Thymus (tissue), 11 donors: ENCODE data around the gene NPFF. TPM values are rescaled to one million over a fixed set of nuclear protein-coding genes. Genes with fewer than 3 reads are reported as not detected.
A peak's percentile ranks its signal among the peaks of the same experiment; 100 is the strongest.

Source experiments
- DNase-seq, 9 donors: peaks; one replicate each; pipeline ENCODE4 v3.0.0-alpha.2; 2013; ENCODE audit warnings: low spot score in 9 of 9, low read depth in 6 of 9, missing footprints in 1 of 9
- H3K27ac ChIP-seq, 2 donors: one replicate each; pipeline ENCODE4 v1.5.1; 2013; ENCODE audit warnings: control low read depth in 1 of 2, low read depth in 1 of 2, low read length in 1 of 2, mild to moderate bottlenecking in 1 of 2, moderate library complexity in 1 of 2
- H3K27me3 ChIP-seq, 2 donors: one replicate each; pipeline ENCODE4 v1.5.1; 2013; ENCODE audit warnings: low read length in 1 of 2; ENCODE audit not compliant: control insufficient read depth in 2 of 2, insufficient read depth in 1 of 2
- H3K36me3 ChIP-seq, 2 donors: one replicate each; pipeline ENCODE4 v1.5.1; 2013; ENCODE audit warnings: low read length in 1 of 2, mild to moderate bottlenecking in 1 of 2, moderate library complexity in 1 of 2; ENCODE audit not compliant: control insufficient read depth in 2 of 2, insufficient read depth in 2 of 2
- H3K4me1 ChIP-seq, 2 donors: one replicate each; pipeline ENCODE4 v1.5.1; 2013; ENCODE audit warnings: low read length in 2 of 2; ENCODE audit not compliant: control insufficient read depth in 2 of 2, insufficient read depth in 2 of 2
- H3K4me3 ChIP-seq, 2 donors: one replicate each; pipeline ENCODE4 v1.5.1; 2013; ENCODE audit warnings: low read length in 2 of 2, control low read depth in 1 of 2, mild to moderate bottlenecking in 1 of 2
- H3K9me3 ChIP-seq, 2 donors: one replicate each; pipeline ENCODE4 v1.5.1; 2013; ENCODE audit warnings: low read length in 1 of 2, mild to moderate bottlenecking in 1 of 2; ENCODE audit not compliant: control insufficient read depth in 2 of 2, insufficient read depth in 1 of 2
- WGBS: extraction: QIAGEN DNeasy Blood & Tissue Kit; methylation state at CpG from one replicate; pipeline ENCODE4 v1.1.7; 2013; 5-methylcytosine and 5-hydroxymethylcytosine counted together
- polyA plus RNA-seq: library from polyadenylated mRNA; stranded (reverse); fragments of 200-250 nt; gene quantifications from one replicate; pipeline ENCODE4 v1.2.3, GENCODE V29; 2013
- total RNA-seq: library from RNA; stranded (reverse); fragments of 120-200 nt; gene quantifications from one replicate; pipeline ENCODE4 v1.2.4, GENCODE V29; 2013
- donor health status: healthy.

Gene NPFF
- total and polyA plus RNA-seq, 2 donors = 0.38 to 3.7 TPM

- Histone ChIP-seq H3K27me3 (no peaks in the 10 kb centered on the region), H3K36me3 (peaks cover 6 to 7% of the 10 kb centered on the region in 2 donors), H3K9me3 (no peaks in the 10 kb centered on the region), H3K4me3 (peak overlapping the region; percentile 65 to 67), H3K27ac (peak overlapping the region; percentile 46 to 82), H3K4me1 (peaks cover 14 to 30% of the 10 kb centered on the region in 2 donors)
- DNase-seq = peak in 1 of 9 donors; percentile 40
- WGBS = 77% methylated on average over 20 of the region's 20 CpGs
These were observed 15.1 kb downstream of the NPFF start for GRCh38 chr12:53492188-53492587.

GRCh38 chr12:53489242-53489864 is 17.9 kb downstream of the NPFF start:
- 96% methylated on average over 5 of the region's 5 CpGs for WGBS
- H3K36me3 ChIP-seq = peaks cover 33 to 34% of the 10 kb centered on the region in 2 donors
- no peaks in the 10 kb centered on the region for H3K9me3 ChIP-seq
- no peak overlapping the region for H3K27ac ChIP-seq
- H3K4me3 ChIP-seq = no peak overlapping the region
- DNase-seq = no peak
- no peaks in the 10 kb centered on the region for H3K27me3 ChIP-seq
- peaks cover 9 to 21% of the 10 kb centered on the region in 2 donors for H3K4me1 ChIP-seq

GRCh38 chr12:53486736-53487487 is 20.4 kb downstream of the NPFF start:
- no peaks in the 10 kb centered on the region for H3K9me3 ChIP-seq
- peak overlapping the region in 1 of 2 donors; percentile 26 for H3K27ac ChIP-seq
- 95% methylated on average over 17 of the region's 17 CpGs for WGBS
- H3K36me3 ChIP-seq = peaks cover 55 to 57% of the 10 kb centered on the region in 2 donors
- no peaks in the 10 kb centered on the region for H3K27me3 ChIP-seq
- H3K4me3 ChIP-seq = no peak overlapping the region
- peaks cover 0 to under 1% of the 10 kb centered on the region in 2 donors for H3K4me1 ChIP-seq
- no peak for DNase-seq

- no peaks in the 10 kb centered on the region for H3K4me1 ChIP-seq
- no peak overlapping the region for H3K4me3 ChIP-seq
- no peaks in the 10 kb centered on the region for H3K27me3 ChIP-seq
- H3K9me3 ChIP-seq = no peaks in the 10 kb centered on the region
- WGBS = 98% methylated on average over 10 of the region's 10 CpGs
- H3K36me3 ChIP-seq = peaks cover 62 to 64% of the 10 kb centered on the region in 2 donors
- DNase-seq = no peak
- no peak overlapping the region for H3K27ac ChIP-seq
These were observed 21.1 kb downstream of the NPFF start for GRCh38 chr12:53485955-53486735.

- Histone ChIP-seq H3K4me1 (no peaks in the 10 kb centered on the region), H3K27me3 (no peaks in the 10 kb centered on the region), H3K36me3 (peaks cover 73 to 76% of the 10 kb centered on the region in 2 donors), H3K9me3 (no peaks in the 10 kb centered on the region), H3K4me3 (no peak overlapping the region), H3K27ac (no peak overlapping the region)
- no peak for DNase-seq
- WGBS = 98% methylated on average over 10 of the region's 10 CpGs
These were observed 22.4 kb downstream of the NPFF start for GRCh38 chr12:53484686-53485575.

GRCh38 chr12:53483979-53484377 is 23.3 kb downstream of the NPFF start:
- Histone ChIP-seq H3K9me3 (no peaks in the 10 kb centered on the region), H3K36me3 (peaks cover 80 to 86% of the 10 kb centered on the region in 2 donors), H3K27me3 (no peaks in the 10 kb centered on the region), H3K4me3 (no peak overlapping the region), H3K4me1 (no peaks in the 10 kb centered on the region), H3K27ac (no peak overlapping the region)
- WGBS = 97% methylated on average over 4 of the region's 4 CpGs
- no peak for DNase-seq

- Histone ChIP-seq H3K27me3 (no peaks in the 10 kb centered on the region), H3K4me1 (no peaks in the 10 kb centered on the region), H3K36me3 (peaks cover 85 to 92% of the 10 kb centered on the region in 2 donors), H3K4me3 (no peak overlapping the region), H3K27ac (no peak overlapping the region), H3K9me3 (no peaks in the 10 kb centered on the region)
- 95% methylated on average over 9 of the region's 9 CpGs for WGBS
- DNase-seq = no peak
These were observed 23.9 kb downstream of the NPFF start for GRCh38 chr12:53483225-53483978.

GRCh38 chr12:53482626-53483168 is 24.6 kb downstream of the NPFF start:
- WGBS = 97% methylated on average over 18 of the region's 18 CpGs

More at GRCh38 chr12:53482626-53483168, 24.6 kb downstream of the NPFF start:
- no peak for DNase-seq
- no peak overlapping the region for H3K27ac ChIP-seq
- no peaks in the 10 kb centered on the region for H3K4me1 ChIP-seq
- H3K36me3 ChIP-seq = peaks cover 88 to 96% of the 10 kb centered on the region in 2 donors
- H3K27me3 ChIP-seq = no peaks in the 10 kb centered on the region
- no peaks in the 10 kb centered on the region for H3K9me3 ChIP-seq
- no peak overlapping the region for H3K4me3 ChIP-seq
